ENCODE measurements around the gene ZNF654.

DNA sequence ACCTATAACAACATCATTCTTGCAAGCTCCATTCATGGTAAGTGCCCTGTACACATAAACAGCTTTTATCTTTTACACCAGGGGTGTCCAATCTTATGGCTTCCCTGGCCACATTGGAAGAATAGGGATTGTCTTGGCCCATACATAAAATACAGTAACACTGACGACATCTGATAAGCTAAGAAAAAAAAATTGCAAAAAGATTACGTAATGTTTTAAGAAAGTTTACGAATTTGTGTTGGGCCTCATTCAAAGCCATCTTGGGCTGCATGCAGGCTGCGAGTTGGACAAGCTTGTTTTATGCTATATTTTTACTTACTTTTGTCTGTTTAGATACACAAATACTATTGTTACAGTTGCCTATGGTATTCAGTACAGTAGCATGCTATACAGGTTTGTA lies 31.6 kb downstream of the ZNF654 start:
- TF ChIP-seq, protein P1, sequence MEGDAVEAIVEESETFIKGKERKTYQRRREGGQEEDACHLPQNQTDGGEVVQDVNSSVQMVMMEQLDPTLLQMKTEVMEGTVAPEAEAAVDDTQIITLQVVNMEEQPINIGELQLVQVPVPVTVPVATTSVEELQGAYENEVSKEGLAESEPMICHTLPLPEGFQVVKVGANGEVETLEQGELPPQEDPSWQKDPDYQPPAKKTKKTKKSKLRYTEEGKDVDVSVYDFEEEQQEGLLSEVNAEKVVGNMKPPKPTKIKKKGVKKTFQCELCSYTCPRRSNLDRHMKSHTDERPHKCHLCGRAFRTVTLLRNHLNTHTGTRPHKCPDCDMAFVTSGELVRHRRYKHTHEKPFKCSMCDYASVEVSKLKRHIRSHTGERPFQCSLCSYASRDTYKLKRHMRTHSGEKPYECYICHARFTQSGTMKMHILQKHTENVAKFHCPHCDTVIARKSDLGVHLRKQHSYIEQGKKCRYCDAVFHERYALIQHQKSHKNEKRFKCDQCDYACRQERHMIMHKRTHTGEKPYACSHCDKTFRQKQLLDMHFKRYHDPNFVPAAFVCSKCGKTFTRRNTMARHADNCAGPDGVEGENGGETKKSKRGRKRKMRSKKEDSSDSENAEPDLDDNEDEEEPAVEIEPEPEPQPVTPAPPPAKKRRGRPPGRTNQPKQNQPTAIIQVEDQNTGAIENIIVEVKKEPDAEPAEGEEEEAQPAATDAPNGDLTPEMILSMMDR (IDR thresholded peaks at IDR 0.05): no peak
- TF ChIP-seq POLR2AphosphoS5 (IDR thresholded peaks at IDR 0.05) (no peak), EP300 (IDR thresholded peaks at IDR 0.05) (no peak)

Data from gastroesophageal sphincter (tissue), 3 donors.